Measurements from ENCODE around the gene ZNF146.

The ZNF146 gene

DNA sequence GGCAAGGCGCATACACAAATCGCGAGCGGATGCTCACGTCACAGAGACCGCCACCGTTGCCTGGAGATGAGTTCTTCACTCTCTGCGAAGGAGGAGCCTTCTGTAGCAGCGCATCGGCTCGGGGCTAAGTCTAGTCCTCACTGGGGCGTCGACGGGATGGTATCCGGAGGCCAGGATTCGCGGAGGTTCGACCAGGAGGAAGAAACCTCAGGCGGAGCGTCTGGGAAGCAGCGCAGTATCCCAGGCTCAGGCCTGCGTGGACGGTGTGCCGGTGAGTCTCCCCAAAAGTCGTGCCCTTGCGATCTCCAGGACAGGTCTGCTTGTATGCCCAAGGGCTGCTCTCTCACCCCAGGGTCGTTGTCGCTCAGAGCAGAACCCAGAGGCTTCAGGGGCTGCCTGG lies 40.4 kb downstream of the ZNF146 start:
- TF ChIP-seq, protein P1, sequence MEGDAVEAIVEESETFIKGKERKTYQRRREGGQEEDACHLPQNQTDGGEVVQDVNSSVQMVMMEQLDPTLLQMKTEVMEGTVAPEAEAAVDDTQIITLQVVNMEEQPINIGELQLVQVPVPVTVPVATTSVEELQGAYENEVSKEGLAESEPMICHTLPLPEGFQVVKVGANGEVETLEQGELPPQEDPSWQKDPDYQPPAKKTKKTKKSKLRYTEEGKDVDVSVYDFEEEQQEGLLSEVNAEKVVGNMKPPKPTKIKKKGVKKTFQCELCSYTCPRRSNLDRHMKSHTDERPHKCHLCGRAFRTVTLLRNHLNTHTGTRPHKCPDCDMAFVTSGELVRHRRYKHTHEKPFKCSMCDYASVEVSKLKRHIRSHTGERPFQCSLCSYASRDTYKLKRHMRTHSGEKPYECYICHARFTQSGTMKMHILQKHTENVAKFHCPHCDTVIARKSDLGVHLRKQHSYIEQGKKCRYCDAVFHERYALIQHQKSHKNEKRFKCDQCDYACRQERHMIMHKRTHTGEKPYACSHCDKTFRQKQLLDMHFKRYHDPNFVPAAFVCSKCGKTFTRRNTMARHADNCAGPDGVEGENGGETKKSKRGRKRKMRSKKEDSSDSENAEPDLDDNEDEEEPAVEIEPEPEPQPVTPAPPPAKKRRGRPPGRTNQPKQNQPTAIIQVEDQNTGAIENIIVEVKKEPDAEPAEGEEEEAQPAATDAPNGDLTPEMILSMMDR (IDR thresholded peaks at IDR 0.05; ENCODE audit: low read depth, low read length): no peak
- no peak overlapping the region for H3K4me3 ChIP-seq (replicated peaks in 1 of 2; ENCODE audit: low read depth in 2 of 2, low read length in 2 of 2)
- DNase-seq (ENCODE audit: low read depth in 2 of 2): no peak

DNA sequence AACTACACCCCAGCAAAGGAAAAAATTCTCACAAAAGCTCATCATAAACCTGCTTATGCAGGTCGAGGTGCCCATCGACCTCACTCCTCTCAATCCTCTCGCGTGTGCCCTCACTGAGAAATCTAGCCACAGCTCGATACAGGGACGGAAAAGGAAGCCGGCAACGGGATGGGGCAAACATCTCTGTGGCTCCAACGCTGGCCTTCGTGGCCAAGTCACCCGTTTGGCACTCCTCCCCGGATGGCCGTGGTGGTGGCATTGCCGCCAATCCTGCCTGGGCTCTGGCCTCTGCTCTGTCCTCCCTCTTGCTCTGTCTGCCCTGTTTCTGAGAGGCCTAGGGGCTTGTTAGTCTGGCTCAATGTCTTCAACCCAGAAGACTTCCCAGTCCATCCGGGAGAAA lies 41.2 kb downstream of the ZNF146 start:
- H3K4me3 ChIP-seq (replicated peaks in 1 of 2; ENCODE audit: low read depth in 2 of 2, low read length in 2 of 2): no peak overlapping the region
- DNase-seq (ENCODE audit: low read depth in 2 of 2): no peak
- TF ChIP-seq, protein P1 (IDR thresholded peaks at IDR 0.05; ENCODE audit: low read depth, low read length): no peak

DNA sequence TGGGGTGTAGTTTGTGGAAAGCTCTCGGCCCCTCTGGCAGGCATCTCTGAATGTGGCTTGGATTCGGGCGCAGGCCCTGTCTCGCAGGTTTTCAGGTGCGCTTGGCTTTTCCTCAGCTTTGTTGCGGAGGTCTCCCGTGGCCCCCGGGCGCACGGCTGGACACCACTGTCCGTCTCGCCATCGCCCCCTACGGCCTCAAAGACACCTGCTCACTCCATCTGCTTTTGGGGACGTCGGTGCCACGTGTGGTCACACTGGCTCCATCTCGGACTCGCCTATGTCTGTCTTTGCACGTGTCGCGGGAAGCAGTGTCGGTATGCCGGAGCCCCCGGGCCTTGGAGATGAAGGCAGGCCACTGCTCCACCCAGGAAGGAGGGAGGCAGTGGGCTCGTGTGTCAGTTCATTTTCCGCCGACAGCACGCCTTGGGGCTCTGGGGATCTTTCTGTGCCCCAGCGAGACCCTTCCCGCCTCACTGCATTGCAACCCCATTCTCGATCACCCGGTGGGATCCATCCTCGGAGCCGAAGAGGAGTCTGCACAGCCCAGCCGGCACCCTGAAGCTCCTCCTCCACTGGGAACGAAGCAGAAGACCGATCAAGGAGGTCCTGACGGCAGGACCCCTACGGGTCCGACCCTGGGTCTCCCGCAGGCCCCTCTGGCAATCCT lies 42.1 kb downstream of the ZNF146 start:
- no peak for DNase-seq (ENCODE audit: low read depth in 2 of 2)
- peak overlapping the region in 1 of 2 donors; percentile 38 for H3K4me3 ChIP-seq (replicated peaks in 1 of 2; ENCODE audit: low read depth in 2 of 2, low read length in 2 of 2)
- TF ChIP-seq, protein P1 (IDR thresholded peaks at IDR 0.05; ENCODE audit: low read depth, low read length): no peak

DNA sequence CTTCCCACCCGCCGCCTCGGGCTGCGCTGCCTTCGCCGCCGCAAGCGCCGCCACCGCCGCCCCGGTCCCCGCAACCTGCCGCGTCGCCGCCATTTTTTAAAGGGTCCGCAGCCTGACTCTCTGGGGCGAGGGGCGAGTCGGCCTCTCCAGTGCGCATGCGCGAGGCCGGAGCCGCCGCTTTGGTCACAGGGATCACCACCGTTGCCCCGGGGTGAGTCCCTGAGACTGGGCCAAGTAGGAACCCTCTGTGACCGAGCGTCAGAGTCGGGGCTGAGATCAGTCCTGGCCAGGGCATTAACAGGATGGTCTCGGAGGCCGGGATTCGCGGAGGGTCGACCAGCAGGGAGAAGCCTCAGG lies 42.6 kb downstream of the ZNF146 start:
- H3K4me3 ChIP-seq (replicated peaks in 1 of 2; ENCODE audit: low read depth in 2 of 2, low read length in 2 of 2): peak overlapping the region; percentile 5 to 38
- TF ChIP-seq, protein P1 (IDR thresholded peaks at IDR 0.05; ENCODE audit: low read depth, low read length): no peak
- DNase-seq (ENCODE audit: low read depth in 2 of 2): no peak

DNA sequence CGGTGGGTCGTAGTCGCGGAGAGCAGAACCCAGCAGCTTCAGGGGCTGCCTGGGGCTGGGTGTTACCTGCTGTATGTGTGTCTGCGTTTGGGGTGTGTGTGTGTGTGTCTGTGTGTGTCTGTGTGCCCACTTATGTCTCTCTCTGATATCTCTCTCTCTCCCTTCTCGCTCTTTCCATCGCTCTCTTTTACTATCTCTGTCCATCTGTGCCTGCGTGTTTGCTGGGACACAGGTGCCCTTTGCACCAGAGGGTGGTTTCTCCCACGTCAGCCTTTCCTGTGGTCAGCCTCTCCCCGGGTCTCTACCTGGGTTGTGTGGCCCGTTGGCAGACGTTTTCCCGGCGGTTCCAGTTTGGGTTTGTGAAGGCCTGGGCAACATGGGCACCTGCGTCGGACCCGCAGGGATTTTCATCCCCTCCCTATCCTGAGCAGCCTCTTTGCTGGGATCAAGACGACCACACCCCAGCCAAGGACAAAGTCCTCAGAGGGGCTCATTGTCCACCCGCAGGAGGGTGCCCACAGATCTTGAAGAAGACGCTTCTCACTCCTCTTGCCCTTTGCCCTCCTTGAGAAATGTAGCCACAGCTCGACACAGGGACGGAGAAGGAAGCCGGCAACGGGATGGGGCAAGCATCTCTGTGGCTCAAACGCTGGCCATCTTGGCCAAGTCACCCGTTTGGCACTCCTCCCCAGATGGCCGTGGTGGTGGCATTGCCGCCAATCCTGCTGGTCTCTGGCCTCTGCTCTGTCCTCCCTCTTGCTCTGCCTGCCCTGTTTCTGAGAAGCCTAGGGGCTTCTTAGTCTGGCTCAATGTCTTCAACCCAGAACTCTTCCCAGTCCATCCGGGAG lies 43.3 kb downstream of the ZNF146 start:
- H3K4me3 ChIP-seq (replicated peaks in 1 of 2; ENCODE audit: low read depth in 2 of 2, low read length in 2 of 2): no peak overlapping the region
- no peak for DNase-seq (ENCODE audit: low read depth in 2 of 2)
- TF ChIP-seq, protein P1 (IDR thresholded peaks at IDR 0.05; ENCODE audit: low read depth, low read length): no peak

DNA sequence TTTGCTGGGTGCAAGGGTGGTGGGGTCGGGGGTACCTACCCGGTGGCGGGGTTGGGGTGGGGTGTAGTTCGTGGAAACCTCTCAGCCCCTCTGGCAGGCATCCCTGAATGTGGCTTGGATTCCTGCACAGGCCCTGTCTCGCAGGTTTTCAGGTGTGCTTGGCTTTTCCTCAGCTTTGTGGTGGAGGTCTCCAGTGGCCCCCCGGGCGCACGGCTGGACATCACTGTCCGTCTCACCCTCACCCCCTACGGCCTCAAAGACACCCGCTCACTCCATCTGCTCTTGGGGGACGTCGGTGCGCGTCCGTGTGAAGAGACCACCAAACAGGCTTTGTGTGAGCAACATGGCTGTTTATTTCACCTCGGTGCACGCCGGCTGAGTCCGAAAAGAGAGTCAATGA lies 44.3 kb downstream of the ZNF146 start:
- H3K4me3 ChIP-seq (replicated peaks in 1 of 2; ENCODE audit: low read depth in 2 of 2, low read length in 2 of 2): no peak overlapping the region

More for the DNA sequence above, 44.3 kb downstream of the ZNF146 start:
- no peak for DNase-seq (ENCODE audit: low read depth in 2 of 2)
- TF ChIP-seq, protein P1 (IDR thresholded peaks at IDR 0.05; ENCODE audit: low read depth, low read length): no peak

Data from cardiac fibroblast (primary cell).